Measurements from ENCODE around the gene MORC4.

Gene MORC4

GRCh38 chrX:106919932-106920452 is 80.0 kb downstream of the MORC4 start, which contains the start of gene CLDN2:
Gene CLDN2 (plus strand): TSS chrX:106920402. CDS start chrX:106928229, 7,827 bp downstream.
- Histone ChIP-seq H3K27me3 (ENCODE audit: insufficient read depth, low read length, poor library complexity) (no peaks in the 10 kb centered on the region), H2AK5ac (ENCODE audit: low read length) (no peak within 1 kb of the TSS), H3K4me1 (ENCODE audit: control insufficient read depth, low read depth, low read length) (no peaks in the 10 kb centered on the region), H3K56ac (ENCODE audit: low read length) (no peak within 1 kb of the TSS), H3K4me3 (ENCODE audit: low read length) (no peak within 1 kb of the TSS), H3K4ac (ENCODE audit: low read depth, low read length) (no peak within 1 kb of the TSS), H3K27ac (ENCODE audit: low read depth, low read length) (no peak within 1 kb of the TSS), H3K9ac (ENCODE audit: low read length) (no peak within 1 kb of the TSS), H3K4me2 (ENCODE audit: low read length) (no peak within 1 kb of the TSS), H3K79me2 (ENCODE audit: control insufficient read depth, insufficient read depth, low read length) (no peaks in the 10 kb centered on the region), H2BK120ac (ENCODE audit: low read depth, low read length) (no peak within 1 kb of the TSS), H3K36me3 (ENCODE audit: control insufficient read depth, insufficient read depth, low read length) (no peaks in the 10 kb centered on the region), H3K79me1 (ENCODE audit: low read length) (no peaks in the 10 kb centered on the region), H2BK5ac (ENCODE audit: low read length) (no peak within 1 kb of the TSS), H2BK15ac (replicated peaks; ENCODE audit: low read depth) (no peak within 1 kb of the TSS), H4K5ac (ENCODE audit: low read length) (no peak within 1 kb of the TSS), H3K23ac (ENCODE audit: low read length) (no peak within 1 kb of the TSS), H3K18ac (ENCODE audit: low read length) (no peak within 1 kb of the TSS), H4K8ac (ENCODE audit: low read depth, low read length) (no peak within 1 kb of the TSS)
- peak; percentile 72 for DNase-seq
- no CpG with 5 or more reads among the region's 2 CpGs for WGBS (ENCODE audit: extremely low coverage, insufficient coverage, low lambda C conversion rate)

- Histone ChIP-seq H3K79me1 (ENCODE audit: low read length) (no peaks in the 10 kb centered on the region), H2BK5ac (ENCODE audit: low read length) (no peak overlapping the region), H3K4me1 (ENCODE audit: control insufficient read depth, low read depth, low read length) (no peaks in the 10 kb centered on the region), H3K27me3 (ENCODE audit: insufficient read depth, low read length, poor library complexity) (no peaks in the 10 kb centered on the region), H3K4ac (ENCODE audit: low read depth, low read length) (no peak overlapping the region), H3K27ac (ENCODE audit: low read depth, low read length) (no peak overlapping the region), H4K5ac (ENCODE audit: low read length) (no peak overlapping the region), H3K56ac (ENCODE audit: low read length) (no peak overlapping the region), H3K18ac (ENCODE audit: low read length) (no peak overlapping the region), H3K36me3 (ENCODE audit: control insufficient read depth, insufficient read depth, low read length) (no peaks in the 10 kb centered on the region), H2AK5ac (ENCODE audit: low read length) (no peak overlapping the region), H2BK120ac (ENCODE audit: low read depth, low read length) (no peak overlapping the region), H3K4me3 (ENCODE audit: low read length) (no peak overlapping the region), H3K9ac (ENCODE audit: low read length) (no peak overlapping the region), H4K8ac (ENCODE audit: low read depth, low read length) (no peak overlapping the region), H2BK15ac (replicated peaks; ENCODE audit: low read depth) (no peak overlapping the region), H3K23ac (ENCODE audit: low read length) (no peak overlapping the region), H3K4me2 (ENCODE audit: low read length) (no peak overlapping the region), H3K79me2 (ENCODE audit: control insufficient read depth, insufficient read depth, low read length) (no peaks in the 10 kb centered on the region)
- DNase-seq, result no peak
- no CpG with 5 or more reads among the region's 6 CpGs for WGBS (ENCODE audit: extremely low coverage, insufficient coverage, low lambda C conversion rate)
Measured at GRCh38 chrX:106917830-106918500, 82.0 kb downstream of the MORC4 start.

- H3K4me2 ChIP-seq (ENCODE audit: low read length), result no peak overlapping the region
- H3K79me2 ChIP-seq (ENCODE audit: control insufficient read depth, insufficient read depth, low read length), result no peaks in the 10 kb centered on the region
- no peak overlapping the region for H2BK15ac ChIP-seq (replicated peaks; ENCODE audit: low read depth)
- H4K5ac ChIP-seq (ENCODE audit: low read length), result no peak overlapping the region
- H3K4me3 ChIP-seq (ENCODE audit: low read length), result no peak overlapping the region
- no peak for DNase-seq
- H3K18ac ChIP-seq (ENCODE audit: low read length), result no peak overlapping the region
- no peak overlapping the region for H2AK5ac ChIP-seq (ENCODE audit: low read length)
- H3K4ac ChIP-seq (ENCODE audit: low read depth, low read length), result no peak overlapping the region
- no peak overlapping the region for H3K27ac ChIP-seq (ENCODE audit: low read depth, low read length)
- H3K36me3 ChIP-seq (ENCODE audit: control insufficient read depth, insufficient read depth, low read length), result no peaks in the 10 kb centered on the region
- H3K79me1 ChIP-seq (ENCODE audit: low read length), result no peaks in the 10 kb centered on the region
- H3K9ac ChIP-seq (ENCODE audit: low read length), result no peak overlapping the region
- H3K4me1 ChIP-seq (ENCODE audit: control insufficient read depth, low read depth, low read length), result no peaks in the 10 kb centered on the region
- no peak overlapping the region for H2BK120ac ChIP-seq (ENCODE audit: low read depth, low read length)
- H4K8ac ChIP-seq (ENCODE audit: low read depth, low read length), result no peak overlapping the region
- no peak overlapping the region for H3K56ac ChIP-seq (ENCODE audit: low read length)
- H3K23ac ChIP-seq (ENCODE audit: low read length), result no peak overlapping the region
- no peak overlapping the region for H2BK5ac ChIP-seq (ENCODE audit: low read length)
- WGBS (ENCODE audit: extremely low coverage, insufficient coverage, low lambda C conversion rate), result no CpG with 5 or more reads among the region's 2 CpGs
- no peaks in the 10 kb centered on the region for H3K27me3 ChIP-seq (ENCODE audit: insufficient read depth, low read length, poor library complexity)
Measured at GRCh38 chrX:106912864-106913263, 87.1 kb downstream of the MORC4 start.

- WGBS (ENCODE audit: extremely low coverage, insufficient coverage, low lambda C conversion rate), result no CpG with 5 or more reads among the region's 6 CpGs
- H4K5ac ChIP-seq (ENCODE audit: low read length), result no peak overlapping the region
Measured at GRCh38 chrX:106906361-106906760, 93.7 kb downstream of the MORC4 start.

GRCh38 chrX:106905064-106905708 is 94.8 kb downstream of the MORC4 start:
- no peak for DNase-seq

More at GRCh38 chrX:106906361-106906760, 93.7 kb downstream of the MORC4 start:
- H3K9ac ChIP-seq (ENCODE audit: low read length), result no peak overlapping the region
- H4K8ac ChIP-seq (ENCODE audit: low read depth, low read length), result no peak overlapping the region
- H3K18ac ChIP-seq (ENCODE audit: low read length), result no peak overlapping the region
- H2BK120ac ChIP-seq (ENCODE audit: low read depth, low read length), result no peak overlapping the region
- H3K4me2 ChIP-seq (ENCODE audit: low read length), result no peak overlapping the region
- no peak overlapping the region for H3K27ac ChIP-seq (ENCODE audit: low read depth, low read length)
- H2AK5ac ChIP-seq (ENCODE audit: low read length), result no peak overlapping the region
- no peaks in the 10 kb centered on the region for H3K4me1 ChIP-seq (ENCODE audit: control insufficient read depth, low read depth, low read length)
- no peaks in the 10 kb centered on the region for H3K36me3 ChIP-seq (ENCODE audit: control insufficient read depth, insufficient read depth, low read length)
- no peaks in the 10 kb centered on the region for H3K79me1 ChIP-seq (ENCODE audit: low read length)
- H3K56ac ChIP-seq (ENCODE audit: low read length), result no peak overlapping the region
- no peak overlapping the region for H3K4me3 ChIP-seq (ENCODE audit: low read length)
- H2BK15ac ChIP-seq (replicated peaks; ENCODE audit: low read depth), result no peak overlapping the region
- H3K4ac ChIP-seq (ENCODE audit: low read depth, low read length), result no peak overlapping the region
- H2BK5ac ChIP-seq (ENCODE audit: low read length), result no peak overlapping the region
- no peak overlapping the region for H3K23ac ChIP-seq (ENCODE audit: low read length)
- no peak for DNase-seq
- H3K79me2 ChIP-seq (ENCODE audit: control insufficient read depth, insufficient read depth, low read length), result no peaks in the 10 kb centered on the region
- H3K27me3 ChIP-seq (ENCODE audit: insufficient read depth, low read length, poor library complexity), result no peaks in the 10 kb centered on the region

More at GRCh38 chrX:106905064-106905708, 94.8 kb downstream of the MORC4 start:
- H3K4ac ChIP-seq (ENCODE audit: low read depth, low read length), result no peak overlapping the region
- H2AK5ac ChIP-seq (ENCODE audit: low read length), result no peak overlapping the region
- H3K79me1 ChIP-seq (ENCODE audit: low read length), result no peaks in the 10 kb centered on the region
- H2BK5ac ChIP-seq (ENCODE audit: low read length), result no peak overlapping the region
- H3K4me2 ChIP-seq (ENCODE audit: low read length), result no peak overlapping the region
- H4K8ac ChIP-seq (ENCODE audit: low read depth, low read length), result no peak overlapping the region
- H2BK120ac ChIP-seq (ENCODE audit: low read depth, low read length), result no peak overlapping the region
- H3K27ac ChIP-seq (ENCODE audit: low read depth, low read length), result no peak overlapping the region
- no CpG with 5 or more reads among the region's 5 CpGs for WGBS (ENCODE audit: extremely low coverage, insufficient coverage, low lambda C conversion rate)
- no peaks in the 10 kb centered on the region for H3K79me2 ChIP-seq (ENCODE audit: control insufficient read depth, insufficient read depth, low read length)
- H3K27me3 ChIP-seq (ENCODE audit: insufficient read depth, low read length, poor library complexity), result no peaks in the 10 kb centered on the region
- no peak overlapping the region for H3K9ac ChIP-seq (ENCODE audit: low read length)
- no peaks in the 10 kb centered on the region for H3K4me1 ChIP-seq (ENCODE audit: control insufficient read depth, low read depth, low read length)
- no peak overlapping the region for H4K5ac ChIP-seq (ENCODE audit: low read length)
- no peak overlapping the region for H2BK15ac ChIP-seq (replicated peaks; ENCODE audit: low read depth)
- no peak overlapping the region for H3K18ac ChIP-seq (ENCODE audit: low read length)
- H3K36me3 ChIP-seq (ENCODE audit: control insufficient read depth, insufficient read depth, low read length), result no peaks in the 10 kb centered on the region
- H3K23ac ChIP-seq (ENCODE audit: low read length), result no peak overlapping the region
- H3K56ac ChIP-seq (ENCODE audit: low read length), result no peak overlapping the region
- H3K4me3 ChIP-seq (ENCODE audit: low read length), result no peak overlapping the region

Measured in mesendoderm (in vitro differentiated cells).